ENCODE results near the gene CTSH.
"Not testable (repeated sequence)": the region's sequence is repeated elsewhere in the genome, so short reads cannot be mapped to it uniquely, and the experiment has no call there.

CTSH gene

DNA sequence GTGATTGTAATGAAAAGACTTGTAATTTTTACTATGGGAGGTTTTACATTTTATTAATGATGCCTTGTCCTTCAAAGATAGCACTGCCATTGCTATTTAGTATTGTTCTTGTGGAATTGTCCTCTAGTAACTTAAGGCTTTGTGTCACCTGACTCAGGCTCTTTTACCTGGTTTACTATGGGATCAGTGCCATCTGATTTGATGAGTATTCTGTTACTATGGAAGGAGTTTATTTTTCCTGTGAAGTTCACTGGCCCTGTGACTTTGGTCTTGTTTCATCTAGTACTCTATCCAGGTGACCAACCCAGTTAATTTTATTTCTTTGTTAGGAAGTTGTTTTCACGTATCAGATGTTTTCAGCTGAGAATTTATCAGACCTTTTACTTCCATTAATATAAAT, 63.2 kb downstream of the CTSH start:
- TF ChIP-seq, protein P1, sequence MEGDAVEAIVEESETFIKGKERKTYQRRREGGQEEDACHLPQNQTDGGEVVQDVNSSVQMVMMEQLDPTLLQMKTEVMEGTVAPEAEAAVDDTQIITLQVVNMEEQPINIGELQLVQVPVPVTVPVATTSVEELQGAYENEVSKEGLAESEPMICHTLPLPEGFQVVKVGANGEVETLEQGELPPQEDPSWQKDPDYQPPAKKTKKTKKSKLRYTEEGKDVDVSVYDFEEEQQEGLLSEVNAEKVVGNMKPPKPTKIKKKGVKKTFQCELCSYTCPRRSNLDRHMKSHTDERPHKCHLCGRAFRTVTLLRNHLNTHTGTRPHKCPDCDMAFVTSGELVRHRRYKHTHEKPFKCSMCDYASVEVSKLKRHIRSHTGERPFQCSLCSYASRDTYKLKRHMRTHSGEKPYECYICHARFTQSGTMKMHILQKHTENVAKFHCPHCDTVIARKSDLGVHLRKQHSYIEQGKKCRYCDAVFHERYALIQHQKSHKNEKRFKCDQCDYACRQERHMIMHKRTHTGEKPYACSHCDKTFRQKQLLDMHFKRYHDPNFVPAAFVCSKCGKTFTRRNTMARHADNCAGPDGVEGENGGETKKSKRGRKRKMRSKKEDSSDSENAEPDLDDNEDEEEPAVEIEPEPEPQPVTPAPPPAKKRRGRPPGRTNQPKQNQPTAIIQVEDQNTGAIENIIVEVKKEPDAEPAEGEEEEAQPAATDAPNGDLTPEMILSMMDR (IDR thresholded peaks at IDR 0.05; ENCODE audit: low read depth, low read length), result no peak
- no peak for DNase-seq (ENCODE audit: low read depth in 2 of 2)
- H3K4me3 ChIP-seq (replicated peaks in 1 of 2; ENCODE audit: low read depth in 2 of 2, low read length in 2 of 2), result no peak overlapping the region

DNA sequence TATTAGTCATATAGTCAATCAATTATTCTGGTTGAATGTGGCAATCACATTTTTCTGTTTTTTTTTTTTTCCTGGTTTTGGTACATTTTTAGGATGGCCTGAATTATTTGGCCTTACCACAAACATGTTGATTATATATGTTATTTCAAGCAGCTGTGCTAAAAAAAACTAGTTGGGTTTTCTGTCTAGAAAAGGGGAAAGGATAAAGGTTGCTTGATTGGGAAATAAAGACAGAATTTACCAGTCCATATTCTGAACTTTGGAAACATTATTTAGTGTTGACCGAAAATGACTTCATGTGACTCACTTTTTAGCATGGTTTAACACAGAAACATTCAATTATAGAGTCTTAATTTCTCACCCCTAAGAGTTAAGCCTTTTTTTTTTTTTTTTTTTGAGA, 64.0 kb downstream of the CTSH start:
- TF ChIP-seq, protein P1 (IDR thresholded peaks at IDR 0.05; ENCODE audit: low read depth, low read length), result no peak
- DNase-seq (ENCODE audit: low read depth in 2 of 2), result peak in 1 of 2 donors; percentile 34
- no peak overlapping the region for H3K4me3 ChIP-seq (replicated peaks in 1 of 2; ENCODE audit: low read depth in 2 of 2, low read length in 2 of 2)

DNA sequence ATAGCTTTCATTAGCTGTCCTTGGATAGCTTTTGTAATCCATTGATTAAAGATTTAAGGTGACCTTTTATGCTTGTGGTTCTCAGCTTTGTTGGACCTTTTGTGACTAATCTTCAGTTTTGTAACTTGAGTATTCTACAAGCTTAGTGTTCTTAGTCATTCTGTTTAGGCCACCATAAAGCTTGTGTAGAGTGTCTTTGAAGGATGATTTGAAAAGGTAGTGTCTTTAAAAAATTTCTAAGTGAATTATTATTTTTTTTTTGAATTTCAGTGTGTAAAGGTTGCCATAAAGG, 64.7 kb downstream of the CTSH start:
- H3K4me3 ChIP-seq (replicated peaks in 1 of 2; ENCODE audit: low read depth in 2 of 2, low read length in 2 of 2), result no peak overlapping the region
- TF ChIP-seq, protein P1 (IDR thresholded peaks at IDR 0.05; ENCODE audit: low read depth, low read length), result no peak
- DNase-seq (ENCODE audit: low read depth in 2 of 2), result peak in 1 of 2 donors; percentile 60

DNA sequence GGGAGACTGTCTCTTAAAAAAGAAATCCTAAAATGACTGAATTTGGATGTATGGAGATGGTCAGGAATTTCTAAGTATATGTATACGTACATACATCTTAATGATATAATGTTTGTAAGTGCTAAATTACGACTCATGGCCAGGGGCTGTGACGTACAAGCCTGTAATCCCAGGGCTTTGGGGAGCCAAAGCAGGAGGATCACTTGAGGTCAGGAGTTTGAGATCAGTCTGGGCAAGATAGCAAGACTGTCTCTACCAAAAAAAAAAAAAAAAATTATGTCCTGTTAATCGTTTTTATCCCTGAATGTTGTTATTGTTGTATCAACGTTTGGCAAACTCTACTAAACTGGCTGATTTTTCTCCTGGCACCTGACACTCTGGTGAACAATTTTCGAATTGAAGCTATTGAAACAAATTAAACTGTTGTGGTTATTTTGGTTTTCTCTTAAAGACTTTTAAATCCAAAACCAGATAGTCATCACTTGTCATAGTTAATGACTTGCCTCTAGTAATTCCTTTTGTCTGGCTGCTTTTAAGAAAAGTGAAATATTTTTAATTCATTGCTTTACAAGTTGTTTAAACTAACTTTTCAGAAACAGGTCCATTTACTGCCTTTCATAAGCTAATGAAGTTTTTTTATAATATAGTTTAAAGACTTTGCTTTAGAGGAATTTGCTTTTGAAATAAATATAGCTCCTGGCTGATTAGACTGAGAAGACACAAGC, 65.2 kb downstream of the CTSH start:
- H3K4me3 ChIP-seq (replicated peaks in 1 of 2; ENCODE audit: low read depth in 2 of 2, low read length in 2 of 2), result no peak overlapping the region
- TF ChIP-seq, protein P1 (IDR thresholded peaks at IDR 0.05; ENCODE audit: low read depth, low read length), result no peak
- DNase-seq (ENCODE audit: low read depth in 2 of 2), result no peak

DNA sequence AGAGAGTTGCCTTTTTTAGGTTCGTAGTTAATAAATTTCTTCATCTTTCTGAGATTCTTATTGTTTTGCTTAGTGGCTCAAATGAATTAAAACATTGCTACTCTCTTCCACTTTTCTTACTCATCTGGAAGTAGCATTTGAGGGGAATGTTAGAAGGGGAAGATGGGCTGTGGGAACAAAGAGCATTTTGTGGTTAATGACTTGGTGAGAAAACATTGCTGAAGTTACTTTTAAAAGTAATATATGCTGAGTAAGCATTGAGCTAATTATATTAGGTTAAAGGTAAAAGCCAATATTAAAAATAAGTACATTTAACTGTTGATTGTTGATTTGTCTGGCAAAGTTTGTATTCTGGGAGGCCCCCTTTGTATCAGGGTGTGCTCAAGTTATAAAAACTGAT, 66.5 kb downstream of the CTSH start:
- H3K4me3 ChIP-seq (replicated peaks in 1 of 2; ENCODE audit: low read depth in 2 of 2, low read length in 2 of 2), result no peak overlapping the region
- peak; percentile 32 to 67 for DNase-seq (ENCODE audit: low read depth in 2 of 2)

DNA sequence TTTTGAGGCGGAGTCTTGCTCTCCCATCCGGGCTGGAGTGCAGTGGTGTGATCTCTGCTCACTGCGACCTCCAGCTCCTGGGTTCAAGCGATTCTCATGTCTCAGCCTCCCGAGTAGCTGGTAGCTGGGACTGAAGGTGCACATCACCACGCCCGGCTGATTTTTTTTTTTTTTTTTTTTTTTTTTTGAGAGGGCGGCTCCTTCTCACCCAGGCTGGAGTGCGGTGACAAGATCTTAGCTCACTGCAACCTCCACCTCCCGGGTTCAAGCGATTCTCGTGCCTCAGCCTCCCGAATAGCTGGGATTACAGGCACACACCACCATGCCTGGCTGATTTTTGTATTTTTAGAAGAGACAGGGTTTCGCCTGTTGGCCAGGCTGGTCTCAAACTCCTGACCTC, 67.9 kb downstream of the CTSH start:
- not testable (repeated sequence) for DNase-seq (ENCODE audit: low read depth in 2 of 2)
- peak overlapping the region in 1 of 2 donors; percentile 26 for H3K4me3 ChIP-seq (replicated peaks in 1 of 2; ENCODE audit: low read depth in 2 of 2, low read length in 2 of 2)

More for the DNA sequence above, 66.5 kb downstream of the CTSH start:
- TF ChIP-seq, protein P1 (IDR thresholded peaks at IDR 0.05; ENCODE audit: low read depth, low read length), result no peak

DNA sequence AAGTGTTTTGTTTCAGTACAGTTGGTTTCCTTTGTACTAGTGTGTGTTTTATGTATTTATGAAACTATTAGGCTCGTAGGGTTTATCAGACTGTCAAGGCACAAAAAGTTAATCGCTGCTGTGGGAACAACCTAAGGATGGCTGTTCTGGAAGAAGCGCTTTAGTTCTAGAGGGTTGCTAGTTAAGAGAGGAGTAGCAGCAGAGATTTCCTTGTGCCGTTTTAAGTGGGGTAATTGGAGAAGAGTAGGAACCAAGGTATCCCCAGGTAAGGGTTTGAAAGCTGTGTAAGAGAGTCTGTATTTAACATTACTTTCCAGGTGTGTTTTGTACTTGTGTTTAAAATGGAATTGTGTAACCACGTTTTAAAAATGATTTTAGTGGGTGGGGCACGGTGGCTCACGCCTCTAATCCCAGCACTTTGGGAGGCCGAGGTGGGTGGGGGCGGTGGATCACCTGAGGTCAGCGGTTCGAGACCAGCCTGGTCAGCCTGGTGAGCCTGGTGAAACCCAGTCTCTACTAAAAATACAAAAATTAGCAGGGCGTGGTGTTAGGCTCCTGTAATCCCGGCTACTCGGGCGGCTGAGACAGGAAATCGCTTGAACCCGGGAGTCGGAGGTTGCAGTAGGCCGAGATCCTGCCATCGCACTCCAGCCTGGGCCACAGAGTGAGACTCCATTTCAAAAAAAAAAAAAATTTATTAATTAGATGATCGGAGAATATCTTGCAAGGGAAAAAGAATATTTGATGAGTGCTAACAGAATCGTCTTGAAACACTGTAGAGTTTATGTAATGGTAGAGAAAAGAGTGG, 69.5 kb downstream of the CTSH start:
- DNase-seq (ENCODE audit: low read depth in 2 of 2), result no peak
- H3K4me3 ChIP-seq (replicated peaks in 1 of 2; ENCODE audit: low read depth in 2 of 2, low read length in 2 of 2), result peak overlapping the region; percentile 97 to 99
- TF ChIP-seq, protein P1 (IDR thresholded peaks at IDR 0.05; ENCODE audit: low read depth, low read length), result no peak

Data from cardiac fibroblast (primary cell).